Gastroesophageal sphincter (tissue), 4 donors: Measurements from ENCODE around the gene PGP. TPM values are rescaled to one million over a fixed set of nuclear protein-coding genes. Genes with fewer than 3 reads are reported as not detected.

Source experiments
- ATAC-seq: fragments of 150-250 bp; one replicate; pipeline ENCODE4 v1.9.1; 2016; ENCODE audit warnings: mild to moderate bottlenecking, moderate library complexity
- H3K27ac ChIP-seq, 4 donors: fragments of 200-600 bp; sonication (generic) in 3 of 4; 1 replicate in 3 of 4; 2 replicates in 1 of 4; pipeline ENCODE4 v1.5.1; 2016 to 2019
- H3K27me3 ChIP-seq: fragments of 200-600 bp; sonication (generic); one replicate; pipeline ENCODE4 v1.5.1; 2019
- H3K36me3 ChIP-seq, 2 donors: fragments of 200-600 bp; sonication (generic); one replicate each; pipeline ENCODE4 v1.5.1; 2019; ENCODE audit warnings: control low read depth in 1 of 2
- H3K4me1 ChIP-seq, 3 donors: fragments of 200-600 bp; sonication (generic); 1 replicate in 2 of 3; 2 replicates in 1 of 3; pipeline ENCODE4 v1.5.1; 2016 to 2019; ENCODE audit warnings: control low read depth in 2 of 3
- H3K4me3 ChIP-seq, 2 donors: fragments of 200-600 bp; sonication (generic); one replicate each; pipeline ENCODE4 v1.5.1; 2019; ENCODE audit warnings: mild to moderate bottlenecking in 1 of 2, moderate library complexity in 1 of 2
- H3K9me3 ChIP-seq, 3 donors: fragments of 200-600 bp; sonication (generic); one replicate each; pipeline ENCODE4 v1.5.1; 2017 to 2019; ENCODE audit warnings: control low read depth in 2 of 3
- EP300 ChIP-seq: sonication (generic); formaldehyde crosslinking; IDR thresholded peaks from one replicate; pipeline ENCODE4 v1.6.1; 2017; ENCODE audit warnings: antibody characterized with exemption, mild to moderate bottlenecking
- POLR2A ChIP-seq, 2 donors: fragments of 450-650 bp; IDR thresholded peaks; one replicate each; pipeline ENCODE4 v1.6.1; 2017; ENCODE audit warnings: antibody characterized with exemption in 2 of 2, mild to moderate bottlenecking in 2 of 2, moderate library complexity in 1 of 2
- POLR2AphosphoS5 ChIP-seq: sonication (generic); formaldehyde crosslinking; IDR thresholded peaks from one replicate; pipeline ENCODE4 v1.6.1; 2017; ENCODE audit warnings: antibody characterized with exemption
- WGBS, 2 donors: methylation state at CpG; one replicate each; pipeline ENCODE4 v1.1.5; 2018; ENCODE audit warnings: low coverage in 1 of 2; 5-methylcytosine and 5-hydroxymethylcytosine counted together
- total RNA-seq, 4 donors: library from RNA; depleted of rRNA; stranded (reverse); fragments of >200 nt; gene quantifications; one replicate each; pipeline ENCODE4 v1.1.0, GENCODE V29; 2016
- TF ChIP-seq, protein P1 (sequence below), 4 experiments: fragments of 200-600 bp in 2 of 4; fragments of 450-650 bp in 2 of 4; sonication (generic) in 1 of 4; IDR thresholded peaks; one replicate each; pipeline ENCODE4 v1.5.1; 2017 to 2019; ENCODE audit warnings: antibody characterized with exemption in 4 of 4, mild to moderate bottlenecking in 2 of 4, moderate library complexity in 2 of 4

Gene PGP
- total RNA-seq, 4 donors from 2014 or later = 7.6 to 17.3 (median 12.5) TPM

DNA sequence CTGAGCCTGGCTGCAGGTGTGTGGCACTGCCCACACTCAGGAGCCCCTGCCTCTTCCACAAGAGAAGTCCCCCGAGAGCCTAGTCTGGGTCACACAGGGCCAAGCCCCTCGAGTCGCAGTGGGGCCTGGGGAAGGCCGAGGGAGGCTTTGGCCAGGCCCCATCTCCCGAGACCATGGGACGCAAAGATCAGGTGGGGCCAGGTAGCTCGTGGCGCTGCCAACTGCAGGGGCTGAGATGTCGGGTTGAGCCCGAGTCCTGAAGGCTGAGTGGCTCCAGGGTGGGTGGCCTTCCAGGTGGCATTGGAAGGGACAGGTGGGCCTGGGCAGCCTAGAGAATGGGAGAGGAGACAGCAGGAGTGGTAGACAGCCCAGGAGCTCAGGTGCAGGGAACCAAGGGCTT is 52.7 kb downstream of the PGP start:
- Histone ChIP-seq H3K4me1 (peaks cover 3 to 68% (median 41%) of the 10 kb centered on the region in 3 donors), H3K4me3 (no peak overlapping the region), H3K27me3 (no peaks in the 10 kb centered on the region), H3K9me3 (no peaks in the 10 kb centered on the region), H3K27ac (peak overlapping the region in 3 of 4 donors; percentile 94 to 95 (median 94)), H3K36me3 (peaks cover 0 to 23% of the 10 kb centered on the region in 2 donors)
- ATAC-seq = no peak
- no CpG with 5 or more reads among the region's 10 CpGs for WGBS, 2 donors
- TF ChIP-seq POLR2AphosphoS5 (no peak), POLR2A (IDR thresholded peaks at IDR 0.05) (no peak), EP300 (no peak)
- TF ChIP-seq, protein P1, sequence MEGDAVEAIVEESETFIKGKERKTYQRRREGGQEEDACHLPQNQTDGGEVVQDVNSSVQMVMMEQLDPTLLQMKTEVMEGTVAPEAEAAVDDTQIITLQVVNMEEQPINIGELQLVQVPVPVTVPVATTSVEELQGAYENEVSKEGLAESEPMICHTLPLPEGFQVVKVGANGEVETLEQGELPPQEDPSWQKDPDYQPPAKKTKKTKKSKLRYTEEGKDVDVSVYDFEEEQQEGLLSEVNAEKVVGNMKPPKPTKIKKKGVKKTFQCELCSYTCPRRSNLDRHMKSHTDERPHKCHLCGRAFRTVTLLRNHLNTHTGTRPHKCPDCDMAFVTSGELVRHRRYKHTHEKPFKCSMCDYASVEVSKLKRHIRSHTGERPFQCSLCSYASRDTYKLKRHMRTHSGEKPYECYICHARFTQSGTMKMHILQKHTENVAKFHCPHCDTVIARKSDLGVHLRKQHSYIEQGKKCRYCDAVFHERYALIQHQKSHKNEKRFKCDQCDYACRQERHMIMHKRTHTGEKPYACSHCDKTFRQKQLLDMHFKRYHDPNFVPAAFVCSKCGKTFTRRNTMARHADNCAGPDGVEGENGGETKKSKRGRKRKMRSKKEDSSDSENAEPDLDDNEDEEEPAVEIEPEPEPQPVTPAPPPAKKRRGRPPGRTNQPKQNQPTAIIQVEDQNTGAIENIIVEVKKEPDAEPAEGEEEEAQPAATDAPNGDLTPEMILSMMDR (IDR thresholded peaks at IDR 0.05) = no peak

Other genes with a start within 250 kb of the PGP start
- gene RNF151, start 248.0 kb downstream of the PGP start, total RNA-seq = not detected
- 10 to 100 TPM; 26.7 to 38.6 (median 33.2) TPM for gene TBL3, start 242.8 kb downstream of the PGP start, total RNA-seq
- 1 to 10 TPM in 2 of 4 donors, not detected in 2; 1.0 to 1.1 TPM for gene NOXO1, start 233.4 kb downstream of the PGP start, total RNA-seq
- 10 to 100 TPM; 12.8 to 45.6 (median 25.1) TPM for gene GFER, start 230.6 kb downstream of the PGP start, total RNA-seq
- 1 to 10 TPM in 3 of 4 donors, not detected in 1; 1.2 to 5.1 (median 3.1) TPM for gene SYNGR3, start 224.9 kb downstream of the PGP start, total RNA-seq
- 10 to 100 TPM; 28.5 to 43.0 (median 34.6) TPM for gene ZNF598, start 205.0 kb downstream of the PGP start, total RNA-seq
- not detected for gene NPW, start 195.1 kb downstream of the PGP start, total RNA-seq
- 100 to 1,000 TPM in 1 of 4 donors, 10 to 100 TPM in 3; 43.8 to 106 (median 63.8) TPM for gene NHERF2, start 187.9 kb downstream of the PGP start, total RNA-seq
- gene NTHL1, start 167.0 kb downstream of the PGP start, total RNA-seq = 10 to 100 TPM; 18.4 to 25.4 (median 21.6) TPM
- 10 to 100 TPM; 36.3 to 78.8 (median 54.6) TPM for gene TSC2, start 166.9 kb downstream of the PGP start, total RNA-seq
- gene PKD1, start 78.9 kb downstream of the PGP start, total RNA-seq = 100 to 1,000 TPM; 181 to 492 (median 352) TPM
- gene RAB26, start 66.2 kb downstream of the PGP start, total RNA-seq = 1 to 10 TPM in 1 of 4 donors, under 1 TPM in 1, not detected in 2; 0.39 to 1.0 TPM
- gene TRAF7, start 59.1 kb downstream of the PGP start, total RNA-seq = 10 to 100 TPM; 36.3 to 70.1 (median 56.3) TPM
- under 1 TPM in 2 of 4 donors, not detected in 2; 0.27 to 0.35 TPM for gene CASKIN1, start 18.2 kb downstream of the PGP start, total RNA-seq
- 10 to 100 TPM; 29.0 to 50.8 (median 34.1) TPM for gene MLST8, start 9.4 kb downstream of the PGP start, total RNA-seq
- 10 to 100 TPM in 1 of 4 donors, 1 to 10 TPM in 2, under 1 TPM in 1; 0.72 to 10.3 (median 3.5) TPM for gene BRICD5, start 4.0 kb downstream of the PGP start, total RNA-seq
- gene E4F1, start 8.8 kb upstream of the PGP start, total RNA-seq = 10 to 100 TPM; 23.1 to 35.2 (median 28.8) TPM
- 1 to 10 TPM in 2 of 4 donors, under 1 TPM in 1, not detected in 1; 0.27 to 1.7 (median 1.1) TPM for gene DNASE1L2, start 21.6 kb upstream of the PGP start, total RNA-seq
- gene ECI1, start 36.7 kb upstream of the PGP start, total RNA-seq = 10 to 100 TPM; 41.9 to 85.1 (median 73.8) TPM
- gene RNPS1, start 53.3 kb upstream of the PGP start, total RNA-seq = 100 to 1,000 TPM; 117 to 171 (median 128) TPM
- 10 to 100 TPM in 3 of 4 donors, 1 to 10 TPM in 1; 7.5 to 27.5 (median 12.3) TPM for gene ABCA3, start 125.9 kb upstream of the PGP start, total RNA-seq
- 1 to 10 TPM in 2 of 4 donors, under 1 TPM in 2; 0.27 to 2.1 (median 0.82) TPM for gene CCNF, start 214.6 kb upstream of the PGP start, total RNA-seq
- 1 to 10 TPM in 2 of 4 donors, not detected in 2; 1.0 to 2.5 TPM for gene TEDC2, start 245.3 kb upstream of the PGP start, total RNA-seq